Inferior parietal cortex (tissue), 1 donor: ENCODE results near the gene SLC38A8.
A peak's percentile ranks its signal among the peaks of the same experiment; 100 is the strongest.

Source experiments
- DNase-seq: peaks from one replicate; pipeline ENCODE4 v3.0.0-alpha.2; 2016; ENCODE audit errors: extremely low spot score

Gene SLC38A8

DNA sequence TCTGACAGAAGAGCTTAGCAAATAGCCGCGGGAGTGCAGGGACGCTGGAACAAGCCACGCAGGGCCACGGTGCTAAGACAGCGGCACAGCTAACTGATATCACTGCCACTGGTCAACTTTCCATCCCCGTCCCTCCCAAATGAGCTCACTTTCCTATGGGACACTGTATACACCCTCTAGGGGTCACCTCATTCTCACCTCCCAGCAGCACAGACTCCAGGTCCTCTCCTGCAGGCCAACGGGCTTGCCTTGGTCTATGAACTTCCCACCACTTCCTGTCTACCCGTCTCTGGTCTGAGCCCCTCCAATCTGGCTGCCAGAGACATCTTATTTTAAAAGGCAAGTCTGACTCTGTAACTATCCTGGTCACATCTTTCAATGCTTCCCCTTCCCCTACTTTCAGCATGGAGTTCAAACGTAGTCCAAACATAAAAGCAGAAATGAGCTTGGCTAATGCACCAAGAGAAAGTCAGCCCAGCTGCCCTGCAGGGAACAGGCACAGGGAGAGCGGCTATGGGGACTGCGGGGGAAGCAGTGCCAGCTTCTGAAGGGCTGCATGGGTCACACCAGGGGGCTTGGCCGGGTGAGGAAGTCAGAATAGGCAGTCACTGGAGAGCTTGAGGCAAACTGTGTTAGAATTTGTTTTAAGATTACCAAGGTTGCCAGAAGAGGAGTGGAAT, 26.3 kb upstream of the SLC38A8 start:
- no peak for DNase-seq

DNA sequence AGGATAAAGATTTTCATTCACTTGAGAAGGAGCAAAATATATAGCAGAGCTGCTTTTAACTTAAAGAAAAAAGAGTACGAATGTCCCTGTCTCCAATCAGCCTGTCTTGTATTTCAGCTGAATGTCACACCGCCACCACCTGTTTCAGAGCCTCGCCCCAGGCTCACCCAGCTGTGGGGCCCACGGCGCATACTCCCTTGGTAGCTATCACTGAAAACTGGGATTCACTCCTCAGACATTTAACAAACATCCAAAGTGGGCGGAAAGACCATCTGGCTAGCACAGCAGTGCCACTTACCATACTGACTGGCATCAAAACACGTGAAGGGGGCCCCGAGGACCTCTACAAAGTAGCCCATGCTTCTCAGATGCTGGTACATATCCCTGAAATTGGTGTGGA, 25.4 kb upstream of the SLC38A8 start:
- no peak for DNase-seq

DNA sequence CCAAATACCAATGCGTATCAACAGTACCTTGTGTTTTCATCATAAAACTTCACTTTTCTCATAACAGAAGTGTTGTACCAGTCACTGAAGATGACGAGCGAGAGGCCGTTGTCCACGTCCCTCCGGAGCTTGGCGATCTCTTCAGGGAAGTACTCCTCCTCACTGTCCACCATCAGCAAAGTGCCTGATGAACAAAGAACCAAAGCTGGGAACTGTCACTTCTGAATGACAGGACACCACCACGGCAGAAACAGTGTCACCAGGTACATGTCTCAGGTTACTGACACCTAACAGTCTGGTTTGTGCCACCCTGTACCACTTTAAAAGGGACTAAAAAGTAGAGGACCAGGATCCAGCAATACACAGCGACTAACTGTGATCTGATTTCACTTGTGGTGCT, 25.0 kb upstream of the SLC38A8 start:
- no peak for DNase-seq

DNA sequence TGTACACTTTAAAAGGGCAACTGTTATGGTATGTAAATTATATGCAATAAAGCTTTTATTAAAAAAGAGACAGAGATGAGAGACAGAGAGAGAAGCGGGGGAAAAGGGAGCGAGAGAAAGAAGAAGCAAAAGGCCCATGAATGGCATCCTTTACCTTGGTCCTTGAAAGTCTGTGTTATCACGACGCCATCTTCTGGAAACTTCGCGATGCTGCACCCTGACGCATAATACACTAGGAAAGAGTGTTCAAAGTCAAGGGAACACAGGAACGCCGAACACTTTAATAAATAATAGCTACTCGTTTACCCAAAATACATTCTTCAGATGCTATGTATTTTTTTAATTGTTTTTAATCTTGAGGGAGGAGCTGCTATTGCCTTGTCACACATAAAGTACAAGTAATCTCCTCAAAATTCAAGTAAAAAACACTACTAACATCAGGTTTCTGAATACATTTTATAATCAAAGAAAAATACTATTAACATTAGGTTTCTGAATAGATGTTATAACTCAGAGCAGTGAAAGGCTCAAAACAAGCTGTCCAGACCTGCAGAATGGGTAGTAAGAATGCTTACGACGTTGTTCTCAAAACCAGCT, 23.0 kb upstream of the SLC38A8 start:
- peak; percentile 88 for DNase-seq

DNA sequence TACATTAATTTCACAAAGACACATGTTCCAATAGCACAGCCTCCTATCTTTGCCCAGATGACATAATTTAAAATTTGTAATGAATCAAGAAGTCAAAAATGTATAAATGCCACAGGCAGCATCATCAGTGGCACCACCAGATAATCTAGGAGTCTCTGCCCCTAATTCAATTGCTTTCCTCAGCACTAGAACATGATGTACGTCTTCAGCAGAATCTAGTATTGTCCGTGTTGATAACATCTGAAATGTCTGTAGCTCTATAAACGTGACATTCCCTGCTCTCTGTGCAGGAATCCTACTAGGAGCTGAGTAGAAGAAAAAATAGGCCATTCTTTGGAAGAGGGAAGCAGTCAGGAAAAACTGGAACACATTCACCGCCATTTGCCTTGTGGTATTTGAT, 21.4 kb upstream of the SLC38A8 start:
- DNase-seq = no peak

DNA sequence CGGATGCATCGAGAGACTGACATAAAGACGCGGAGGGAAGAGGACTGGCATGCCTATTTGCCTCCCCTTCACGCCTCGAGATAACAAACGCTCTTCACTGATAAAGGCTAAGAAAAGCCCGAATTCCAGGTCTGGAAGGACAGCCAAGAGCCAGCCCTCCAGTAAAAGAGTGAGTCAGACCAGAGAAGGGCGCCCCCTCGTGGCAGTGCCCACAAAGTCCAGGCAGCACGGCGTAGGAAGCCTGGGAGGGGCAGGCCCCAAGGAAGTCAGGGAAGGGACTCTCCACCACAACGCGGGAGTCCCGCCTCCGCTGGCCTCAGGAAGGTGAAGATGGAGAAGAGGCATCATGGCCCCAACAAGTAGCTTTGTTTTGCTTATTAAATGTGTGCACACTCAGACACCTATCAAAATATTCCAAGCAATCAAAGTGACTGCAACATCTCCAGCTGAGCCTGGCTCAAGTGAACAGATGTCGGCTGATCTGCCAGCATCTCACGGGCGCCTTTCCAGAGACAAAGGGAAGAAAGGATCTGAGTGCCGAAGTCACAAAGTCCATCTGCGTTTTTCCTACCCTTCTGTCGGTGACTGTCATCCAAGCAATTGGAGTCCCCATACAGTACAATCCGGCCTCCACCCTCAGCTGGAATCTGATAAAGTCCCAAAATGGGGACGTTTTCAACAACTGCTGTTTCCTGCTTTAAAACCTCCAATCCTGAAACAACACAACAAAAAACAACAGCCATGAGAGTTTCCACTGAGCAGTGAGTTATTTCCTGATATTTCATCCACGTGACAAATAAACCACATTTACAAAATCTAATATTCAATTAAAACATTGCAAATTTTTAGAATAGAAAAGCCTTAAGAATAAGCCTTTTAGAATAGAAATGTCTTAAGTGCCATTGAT, 20.4 kb upstream of the SLC38A8 start:
- peak; percentile 75 for DNase-seq

DNA sequence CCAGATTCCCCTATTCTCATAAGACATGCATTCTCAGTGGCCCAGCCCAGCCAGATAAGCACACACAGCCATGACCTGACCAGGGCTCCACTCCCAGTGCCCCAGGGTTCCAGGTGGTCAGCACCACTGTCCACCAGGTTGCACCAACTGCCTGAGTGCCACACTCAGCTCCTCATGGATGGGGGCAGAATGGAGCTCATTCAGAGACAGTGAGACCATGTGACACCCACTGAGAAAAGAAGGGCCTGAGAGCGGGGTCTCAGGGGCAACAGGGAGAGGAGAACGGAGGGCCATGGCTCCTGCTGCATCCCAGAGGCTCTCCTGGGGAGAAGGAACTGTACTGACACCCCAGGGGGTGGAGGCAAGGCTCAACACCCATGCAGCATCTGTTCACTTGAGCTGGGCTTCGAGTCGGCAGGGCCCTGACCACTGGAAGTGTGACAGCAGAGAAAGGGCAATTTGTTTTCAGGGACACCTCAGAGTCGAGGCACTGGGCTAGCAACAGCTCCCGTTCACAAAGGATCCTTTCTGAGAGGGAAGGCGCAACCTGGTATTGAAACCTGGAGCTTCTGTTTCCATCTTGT, 18.7 kb upstream of the SLC38A8 start:
- no peak for DNase-seq

DNA sequence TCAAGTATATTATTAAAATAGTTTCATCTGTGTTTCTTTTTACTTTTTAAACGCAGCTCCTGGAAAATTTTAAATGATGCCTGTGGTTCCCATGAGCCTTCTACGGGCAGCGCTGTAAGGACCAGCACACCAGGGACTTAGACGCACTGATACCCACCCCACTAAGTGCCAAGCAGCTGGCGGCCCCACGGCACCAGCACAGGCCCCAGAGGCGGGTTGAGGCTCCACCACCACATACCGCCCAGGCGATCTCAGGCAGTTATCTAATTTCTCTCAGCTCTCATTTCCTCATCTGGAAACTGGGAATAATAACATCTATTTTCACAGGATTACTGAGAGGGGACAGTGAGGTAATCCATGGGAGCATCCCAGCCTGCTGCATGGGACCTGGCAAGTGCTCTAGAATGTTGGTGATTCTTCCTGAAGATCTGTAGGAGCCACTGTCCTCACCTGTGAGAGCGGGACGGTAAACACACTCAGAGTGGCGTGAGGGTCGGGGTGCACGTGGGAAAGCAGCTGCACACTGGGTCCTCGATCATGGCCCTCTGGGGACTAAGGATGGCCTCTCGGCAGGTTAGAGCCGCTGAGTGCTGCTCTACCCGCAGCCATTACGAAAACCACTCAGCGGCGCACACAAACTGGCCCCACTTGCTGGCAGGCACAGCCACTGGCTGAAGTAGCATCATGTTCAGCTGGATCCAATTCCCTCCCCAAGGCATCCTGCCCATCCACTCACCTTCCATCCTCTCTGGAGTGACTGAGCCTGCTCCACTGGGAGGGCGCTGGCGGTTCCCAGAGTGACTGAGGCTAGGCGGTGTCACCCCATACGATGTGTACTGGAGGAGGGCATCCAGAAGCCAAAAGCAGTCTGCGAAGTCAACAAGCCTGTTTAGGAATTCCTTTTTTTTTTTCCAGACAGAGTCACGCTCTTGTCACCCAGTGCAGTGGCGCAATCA, 17.6 kb upstream of the SLC38A8 start:
- no peak for DNase-seq

DNA sequence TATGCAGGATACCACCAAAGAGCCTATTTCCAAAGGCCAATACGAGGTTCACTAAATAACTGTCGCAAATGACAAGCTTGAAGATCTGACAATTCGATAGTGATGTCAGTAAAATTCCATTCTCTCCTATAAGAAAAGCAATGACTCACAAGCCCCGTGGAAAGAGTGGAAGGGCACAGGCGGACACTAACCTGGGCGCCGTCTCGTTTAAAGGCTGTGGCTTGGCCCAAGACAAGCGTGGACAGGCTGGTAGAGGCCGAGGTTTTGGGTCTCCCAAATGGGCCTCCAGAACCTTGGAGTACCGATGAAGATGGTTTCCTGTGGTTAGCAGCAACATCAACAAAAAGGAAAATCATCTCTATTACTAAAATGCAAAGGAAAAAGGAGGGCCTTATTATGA, 16.5 kb upstream of the SLC38A8 start:
- DNase-seq = no peak

DNA sequence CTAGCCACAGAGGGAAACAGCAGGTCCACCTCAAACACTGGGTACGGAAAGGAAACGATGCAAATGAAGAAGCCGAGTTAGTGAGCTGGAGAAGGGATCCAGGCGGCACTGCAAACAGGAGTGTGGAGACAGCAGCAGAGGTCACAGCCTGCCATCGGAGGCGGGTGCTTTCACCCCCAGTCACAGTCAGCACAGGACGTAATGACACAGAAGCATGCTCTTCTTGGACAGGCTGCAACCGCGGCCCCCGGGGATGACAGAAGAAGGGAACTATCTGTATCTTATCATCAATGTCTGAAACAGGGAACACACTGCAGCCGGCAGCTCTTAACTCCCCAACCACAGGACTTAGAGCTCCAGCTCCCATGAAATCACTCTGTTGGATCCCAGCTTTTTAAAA, 16.1 kb upstream of the SLC38A8 start:
- DNase-seq = no peak

DNA sequence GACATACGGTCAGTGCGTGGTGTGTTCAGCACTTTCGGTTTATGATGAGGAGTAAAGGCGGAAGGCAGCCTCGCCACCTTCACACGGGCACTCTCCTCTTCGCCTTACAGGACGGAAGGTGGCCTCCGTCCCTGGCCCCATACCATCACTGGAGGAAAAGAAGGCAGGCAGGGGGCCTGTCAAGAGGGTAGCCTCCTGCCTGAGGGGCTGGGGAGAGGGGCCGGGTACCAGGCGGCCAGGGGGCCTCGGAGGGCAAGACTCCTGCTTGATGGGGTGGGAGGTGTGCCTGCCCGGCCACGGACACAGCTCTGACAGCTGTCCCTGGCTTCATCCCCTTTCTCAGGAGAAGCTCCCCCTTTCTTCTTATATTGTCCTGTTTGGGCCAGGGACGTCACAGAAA, 15.6 kb upstream of the SLC38A8 start:
- no peak for DNase-seq

DNA sequence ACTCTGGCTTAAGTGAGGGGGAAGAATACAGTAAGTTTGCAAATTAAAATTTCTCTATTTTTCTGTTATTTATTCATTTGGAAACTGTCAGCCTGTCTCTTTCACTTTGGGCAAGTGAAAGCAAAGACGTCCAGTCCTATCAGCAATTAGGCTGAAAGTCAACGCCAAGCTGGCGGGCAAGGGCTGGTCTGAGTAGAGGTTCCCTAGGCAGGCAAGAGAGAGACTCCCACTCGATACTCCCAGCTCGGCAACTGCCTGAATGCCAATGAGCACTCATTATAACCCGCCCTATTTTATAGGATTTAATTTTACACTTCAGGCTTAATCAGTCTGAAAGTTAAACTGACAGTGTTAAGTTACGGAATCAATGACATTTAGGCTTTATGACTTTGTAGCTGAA, 14.3 kb upstream of the SLC38A8 start:
- no peak for DNase-seq

DNA sequence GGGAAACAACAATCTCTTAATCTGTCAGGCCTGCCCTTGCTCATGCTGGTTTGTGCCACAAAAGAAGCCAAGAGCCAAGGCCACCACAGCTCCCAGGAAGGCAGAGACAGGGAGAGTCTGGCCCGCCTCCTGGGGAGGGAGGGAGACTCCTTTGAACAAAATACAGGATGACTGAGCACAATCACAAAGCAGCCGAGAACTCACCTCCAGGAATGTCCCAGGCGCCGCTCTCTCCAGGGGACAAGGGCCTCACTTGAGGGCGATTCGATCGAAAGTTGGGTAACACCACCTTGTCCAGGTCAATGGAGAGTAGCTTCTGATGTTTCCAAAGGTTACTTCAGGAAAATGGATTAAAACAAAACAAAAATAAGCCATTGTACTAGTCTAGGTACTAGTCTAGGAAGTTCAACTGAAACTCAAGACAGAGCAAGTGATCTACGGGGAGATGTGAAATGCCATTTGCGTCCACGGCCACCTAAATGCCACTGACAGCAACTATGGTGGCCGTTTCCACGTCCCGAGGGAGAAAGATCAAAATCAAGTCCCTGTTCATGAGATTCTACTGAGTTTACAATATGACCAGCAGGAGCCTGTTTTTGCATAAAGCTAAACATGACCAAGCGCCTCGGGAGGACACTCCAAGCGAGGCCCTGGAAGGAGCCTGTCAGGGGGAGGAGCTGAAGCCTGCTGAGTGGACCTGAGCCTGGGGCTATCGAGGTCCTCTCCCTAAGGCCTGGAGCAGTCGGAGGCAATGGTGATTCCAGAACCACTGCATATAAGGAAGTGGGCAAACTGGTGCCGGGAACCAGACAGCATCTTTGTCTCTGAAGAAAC, 13.4 kb upstream of the SLC38A8 start:
- no peak for DNase-seq

DNA sequence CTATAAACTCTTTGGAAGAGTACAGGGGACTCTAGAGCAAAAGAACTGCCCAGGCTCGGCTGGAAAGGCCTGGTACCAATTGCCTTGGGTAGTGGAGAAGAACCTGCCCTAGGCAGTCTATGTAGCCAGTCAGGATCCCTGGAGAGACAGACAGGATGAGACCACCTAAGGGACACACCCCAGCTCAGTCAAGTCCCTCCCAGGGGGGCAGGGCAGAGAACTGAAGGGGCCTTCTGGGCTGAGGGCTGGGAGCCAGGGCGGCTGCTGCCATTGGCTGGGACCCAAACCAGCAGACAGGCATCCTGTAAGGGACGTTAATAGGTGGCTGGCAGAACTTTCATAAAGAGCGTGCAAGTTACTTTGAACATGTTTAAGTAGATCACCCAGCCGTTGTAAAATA, 12.8 kb upstream of the SLC38A8 start:
- no peak for DNase-seq

DNA sequence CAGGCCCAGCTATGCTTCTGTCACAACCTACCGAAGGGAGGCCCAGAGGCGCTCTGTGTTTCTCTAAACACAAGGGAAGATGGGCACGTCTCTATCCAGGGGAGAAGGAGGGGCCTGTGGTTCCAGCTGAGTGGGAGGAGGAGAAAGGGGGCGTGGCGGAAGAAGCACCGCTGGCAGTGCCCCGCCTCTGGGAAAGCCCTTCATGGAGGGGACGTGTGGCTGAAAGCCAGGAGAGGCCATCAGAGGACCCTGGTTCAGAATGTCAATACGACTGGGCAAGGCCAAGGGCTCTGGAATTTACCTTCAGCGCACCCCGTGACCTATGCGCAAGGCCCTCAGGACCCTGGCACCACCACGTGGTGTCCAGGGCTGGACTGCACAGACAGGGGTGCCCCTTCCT, 12.3 kb upstream of the SLC38A8 start:
- DNase-seq = no peak

DNA sequence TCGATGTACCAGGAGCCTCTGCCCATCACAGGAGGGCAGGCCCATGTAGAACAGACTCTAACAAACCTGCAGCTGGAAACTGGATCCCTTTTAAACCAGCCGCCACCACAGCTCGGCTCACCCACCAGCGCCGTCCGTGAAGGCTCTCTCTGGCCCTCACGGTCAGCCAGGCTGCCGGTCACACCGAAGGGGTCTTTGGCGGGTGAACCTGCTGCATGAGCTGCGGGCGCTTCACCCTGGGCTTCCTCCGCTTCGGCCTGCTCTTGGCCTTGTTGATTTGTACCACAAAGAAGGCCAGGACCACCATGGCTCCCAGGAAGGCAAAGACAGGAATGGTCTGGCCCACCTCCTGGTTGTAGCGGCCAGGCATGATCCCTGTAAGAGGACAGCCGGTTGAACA, 11.7 kb upstream of the SLC38A8 start:
- no peak for DNase-seq

DNA sequence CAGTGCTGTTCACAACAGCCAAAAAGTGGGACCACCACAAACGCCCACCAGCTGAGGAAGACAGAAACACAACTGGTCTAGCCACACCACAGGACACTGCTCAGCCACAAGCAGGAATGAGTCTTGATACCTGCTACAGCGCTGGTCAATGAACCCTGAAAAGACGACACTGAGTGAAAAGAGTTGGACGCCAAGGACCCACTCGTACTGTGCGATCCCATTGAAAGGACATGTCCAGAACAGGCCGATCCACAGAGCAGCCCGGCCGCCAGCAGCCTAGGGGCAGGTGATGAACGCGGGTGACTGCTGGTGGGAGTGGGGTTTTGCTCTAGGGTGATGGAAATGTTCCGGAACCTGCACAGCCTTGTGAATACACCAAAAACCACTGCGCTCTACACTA, 10.6 kb upstream of the SLC38A8 start:
- no peak for DNase-seq

DNA sequence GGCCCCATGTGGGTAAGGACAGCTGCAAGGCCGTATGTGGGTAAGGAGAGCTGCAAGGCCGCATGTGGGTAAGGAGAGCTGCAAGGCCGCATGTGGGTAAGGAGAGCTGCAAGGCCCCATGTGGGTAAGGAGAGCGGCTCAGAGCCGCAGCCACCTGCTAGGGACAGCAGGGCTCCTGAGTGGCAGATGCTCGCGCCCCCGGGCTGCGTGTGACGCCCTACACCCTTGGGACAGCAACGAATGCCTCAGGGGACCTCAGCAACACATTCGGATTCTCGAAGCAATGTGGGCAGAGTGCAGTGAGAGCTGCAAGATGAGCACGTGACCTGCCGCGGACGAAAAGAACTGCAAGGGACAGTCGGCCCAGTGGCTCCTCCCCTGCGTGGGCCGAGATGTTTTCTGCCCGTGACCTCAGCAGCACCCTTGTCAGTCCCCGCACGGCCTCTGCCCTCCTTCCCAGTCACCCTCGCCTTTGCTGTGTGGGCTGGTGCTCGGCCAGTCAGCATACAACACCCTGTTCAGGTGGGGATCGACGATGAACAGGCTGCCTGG, 9.6 kb upstream of the SLC38A8 start:
- no peak for DNase-seq

DNA sequence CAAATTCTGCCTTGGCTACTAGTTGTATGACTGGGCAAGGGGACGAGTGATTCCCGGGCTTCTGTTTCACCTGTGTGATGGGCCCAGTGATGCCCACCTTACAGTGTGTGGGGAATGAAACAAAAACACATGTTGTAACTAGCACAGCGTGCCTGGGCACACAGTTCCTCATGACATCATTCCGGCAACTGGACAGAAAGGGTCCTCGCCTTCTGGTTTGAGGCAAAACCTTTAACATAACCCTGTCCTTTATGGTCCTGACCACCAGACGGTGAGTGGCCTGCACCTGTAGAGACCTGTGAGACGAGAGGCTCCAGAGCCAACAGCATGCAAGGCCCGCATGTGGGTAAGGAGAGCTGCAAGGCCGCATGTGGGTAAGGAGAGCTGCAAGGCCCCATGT, 7.7 kb upstream of the SLC38A8 start:
- DNase-seq = no peak

DNA sequence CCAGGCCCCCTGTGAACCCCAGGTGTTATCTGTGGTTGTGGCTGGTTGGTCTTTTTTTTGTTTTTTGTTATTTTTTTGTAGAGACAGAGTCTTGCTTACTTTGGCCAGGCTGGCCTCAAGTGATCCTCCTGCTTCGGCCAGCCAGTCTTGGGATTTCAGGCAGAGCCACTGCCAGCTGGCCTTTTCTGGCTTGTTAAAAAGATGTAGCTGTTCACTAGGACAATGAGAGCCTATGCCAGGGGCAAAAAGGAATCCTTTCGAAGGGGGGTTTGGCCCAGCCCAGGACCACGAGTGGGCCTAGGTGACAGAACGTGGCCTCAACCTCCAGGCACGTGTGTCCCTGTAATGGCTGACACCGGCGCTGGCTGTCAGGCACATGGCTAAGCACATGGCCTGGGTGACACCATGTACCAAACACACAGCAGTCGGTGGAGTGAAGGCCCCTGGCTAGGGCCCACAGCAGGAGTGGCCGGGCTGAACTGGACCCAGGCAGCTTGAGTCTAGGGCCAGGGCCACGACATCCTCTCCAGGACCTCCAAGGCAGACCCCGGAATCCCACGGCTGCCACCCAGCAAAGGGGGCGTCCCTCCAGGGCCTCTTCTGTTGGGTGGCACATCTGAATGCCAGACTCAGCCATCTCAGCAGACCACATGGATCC, 6.9 kb upstream of the SLC38A8 start:
- DNase-seq = no peak
